K562 (cell line): ENCODE data around the gene RNF114. TPM values are rescaled to one million over a fixed set of nuclear protein-coding genes. Genes with fewer than 3 reads are reported as not detected.

Experiments used
- CEBPB ChIP-seq: fragments of 450-650 bp; IDR thresholded peaks from 2 replicates; pipeline ENCODE4 v1.6.1; 2016; ENCODE audit warnings: missing genetic modification characterization, missing compliant biosample characterization
- CREB1 ChIP-seq, 2 experiments: sonication (generic) in 1 of 2; formaldehyde crosslinking in 1 of 2; IDR thresholded peaks; 2 replicates each; pipeline versions ENCODE4 v1.6.1 to v1.8.0; 2012 to 2022; ENCODE audit warnings: inconsistent platforms in 1 of 2, mild to moderate bottlenecking in 1 of 2, missing genetic modification reagents in 1 of 2, moderate library complexity in 1 of 2
- FOXJ3 ChIP-seq: sonication (generic); formaldehyde crosslinking; IDR thresholded peaks from 2 replicates; pipeline ENCODE4 v1.4.0; 2020; ENCODE audit warnings: mild to moderate bottlenecking, missing genetic modification reagents
- FOXP1 ChIP-seq: sonication (generic); formaldehyde crosslinking; IDR thresholded peaks from 2 replicates; pipeline ENCODE4 v1.8.0; 2022; ENCODE audit warnings: mild to moderate bottlenecking, missing genetic modification reagents
- GABPA ChIP-seq: fragments of 200-800 bp; sonication (Bioruptor generic); conservative IDR thresholded peaks from 2 replicates; pipeline ENCODE4 v1.6.1; 2016; ENCODE audit warnings: low read depth, missing genetic modification characterization, missing compliant biosample characterization
- L3MBTL2 ChIP-seq: fragments of 450-650 bp; IDR thresholded peaks from 2 replicates; pipeline ENCODE4 v1.6.1; 2016; ENCODE audit warnings: mild to moderate bottlenecking, moderate library complexity
- MIER1 ChIP-seq: fragments of 450-650 bp; IDR thresholded peaks from 2 replicates; pipeline ENCODE4 v1.6.1; 2016; ENCODE audit warnings: antibody characterized with exemption, mild to moderate bottlenecking, low read depth
- NFATC3 ChIP-seq: fragments of 450-650 bp; IDR thresholded peaks from 2 replicates; pipeline ENCODE4 v1.6.1; 2017; ENCODE audit warnings: mild to moderate bottlenecking
- TBP ChIP-seq: optimal IDR thresholded peaks from 2 replicates; pipeline ENCODE3; 2011; ENCODE audit warnings: low read depth, low read length, improper control_type of control experiment
- TEAD4 ChIP-seq, 2 experiments: sonication (generic) in 1 of 2; formaldehyde crosslinking in 1 of 2; IDR thresholded peaks; 2 replicates each; pipeline versions ENCODE4 v1.6.1 to v1.8.0; 2012 to 2022; ENCODE audit warnings: borderline replicate concordance in 1 of 2, inconsistent platforms in 1 of 2, low read length in 1 of 2, mild to moderate bottlenecking in 1 of 2, missing genetic modification reagents in 1 of 2
- XRCC5 ChIP-seq: fragments of 200-400 bp; formaldehyde crosslinking; IDR thresholded peaks from 2 replicates; pipeline ENCODE4 v1.6.1; 2017; ENCODE audit warnings: low read depth, mild to moderate bottlenecking, low read length
- ZBTB9 ChIP-seq: fragments of 450-650 bp; formaldehyde crosslinking; IDR thresholded peaks from 2 replicates; pipeline ENCODE4 v1.4.0; 2020; ENCODE audit warnings: mild to moderate bottlenecking, moderate library complexity
- ZKSCAN8 ChIP-seq: fragments of 200-800 bp; sonication (Bioruptor generic); IDR thresholded peaks from 2 replicates; pipeline ENCODE4 v1.6.1; 2016; ENCODE audit warnings: missing genetic modification characterization, missing compliant biosample characterization
- ZNF384 ChIP-seq: IDR thresholded peaks from 2 replicates; pipeline ENCODE4 v1.6.1; 2012; ENCODE audit warnings: low read depth, low read length, improper control_type of control experiment
- polyA plus RNA-seq, 8 experiments: library from polyadenylated mRNA; depleted of rRNA in 4 of 8; stranded (reverse) in 5 of 8; unstranded in 3 of 8; fragments of >200 nt; fragmentation: Nextera tagmentation in 2 of 8; fragmentation: Illumina TruSeq in 1 of 8; extraction: Ambion mirVana in 2 of 8; extraction: Trizol in 1 of 8; gene quantifications; 2 replicates each; pipeline versions ENCODE4 v1.2.1 to v1.2.3, GENCODE V29; 2011 to 2014; ENCODE audit warnings: inconsistent platforms in 1 of 8, missing spikeins in 1 of 8
- total RNA-seq, 7 experiments: library from RNA; depleted of rRNA in 6 of 7; stranded (reverse); fragments of >200 nt in 6 of 7; fragmentation: Illumina TruSeq in 2 of 7; extraction: Trizol in 2 of 7; gene quantifications; 2 replicates each; pipeline versions ENCODE4 v1.2.1 to v1.2.3, GENCODE V29; 2011 to 2021; ENCODE audit warnings: low replicate concordance in 1 of 7
- TF ChIP-seq, protein P1 (sequence below): fragments of 450-650 bp; IDR thresholded peaks from 2 replicates; pipeline ENCODE4 v1.6.1; 2016; ENCODE audit warnings: mild to moderate bottlenecking, moderate library complexity

RNF114 gene
- total and polyA plus RNA-seq, 9 of the 15 experiments (the other 6 are each of a cell fraction or from before 2014, with no cell fraction given): 38.6 to 111 (median 62.6) TPM

DNA sequence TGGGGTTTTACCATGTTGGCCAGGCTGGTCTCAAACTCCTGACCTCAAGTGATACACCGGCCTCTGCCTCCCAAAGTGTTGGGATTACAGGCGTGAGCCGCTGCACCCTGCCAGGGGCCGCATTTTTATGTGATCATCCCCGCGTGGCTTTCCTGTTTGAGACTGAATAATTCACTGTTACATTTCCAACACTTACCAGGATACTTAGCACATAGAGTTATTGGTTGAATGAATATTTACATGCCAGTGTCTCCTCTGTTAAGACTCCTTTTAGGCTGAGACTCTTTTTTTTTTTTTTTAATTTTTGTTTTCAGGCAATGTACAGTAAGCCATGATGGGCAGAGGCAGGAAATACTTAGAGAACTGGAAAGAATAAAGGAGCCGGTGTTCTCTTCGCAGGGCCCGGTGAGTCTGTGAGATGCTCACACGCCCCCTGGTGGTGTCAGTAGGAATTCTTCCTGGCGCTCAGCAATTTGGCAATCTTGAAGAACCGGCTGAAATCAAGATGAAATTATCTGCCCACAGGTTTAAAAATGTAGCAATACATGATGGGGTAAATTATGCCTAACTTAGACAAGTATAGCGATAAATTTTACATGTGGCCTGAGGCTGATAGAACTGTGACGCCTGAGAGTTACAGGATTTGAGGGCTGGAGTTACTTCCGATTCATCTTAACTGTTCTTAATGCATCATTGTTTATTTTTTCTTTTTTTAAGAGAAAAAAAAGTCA lies 7.6 kb upstream of the RNF114 start (continued):
- TF ChIP-seq XRCC5 (peak; percentile 83; the same call in 1 of the 2 replicates), MIER1 (no peak), L3MBTL2 (peak; percentile 35; the same call in 1 of the 2 replicates), FOXP1 (CRISPR knock-in tag) (no peak), ZBTB9 (CRISPR knock-in tag) (no peak), TBP (peak; percentile 38), ZKSCAN8 (no peak), TEAD4 (IDR thresholded peaks at IDR 0.05; ENCODE audit: low read length) (peak; percentile 69; the same call in 1 of the 2 replicates), TEAD4 (CRISPR knock-in tag; IDR thresholded peaks at IDR 0.05; ENCODE audit: borderline replicate concordance) (no peak), CREB1 (IDR thresholded peaks at IDR 0.05) (no peak), CREB1 (CRISPR knock-in tag; IDR thresholded peaks at IDR 0.05) (no peak), ZNF384 (peak; percentile 23; the same call in 1 of the 2 replicates), NFATC3 (no peak), GABPA (tag) (0 out of 2 replicates have a peak, but pooled peaks have one; percentile 29), FOXJ3 (CRISPR knock-in tag) (no peak), CEBPB (tag) (peak; percentile 94)
- TF ChIP-seq, protein P1, sequence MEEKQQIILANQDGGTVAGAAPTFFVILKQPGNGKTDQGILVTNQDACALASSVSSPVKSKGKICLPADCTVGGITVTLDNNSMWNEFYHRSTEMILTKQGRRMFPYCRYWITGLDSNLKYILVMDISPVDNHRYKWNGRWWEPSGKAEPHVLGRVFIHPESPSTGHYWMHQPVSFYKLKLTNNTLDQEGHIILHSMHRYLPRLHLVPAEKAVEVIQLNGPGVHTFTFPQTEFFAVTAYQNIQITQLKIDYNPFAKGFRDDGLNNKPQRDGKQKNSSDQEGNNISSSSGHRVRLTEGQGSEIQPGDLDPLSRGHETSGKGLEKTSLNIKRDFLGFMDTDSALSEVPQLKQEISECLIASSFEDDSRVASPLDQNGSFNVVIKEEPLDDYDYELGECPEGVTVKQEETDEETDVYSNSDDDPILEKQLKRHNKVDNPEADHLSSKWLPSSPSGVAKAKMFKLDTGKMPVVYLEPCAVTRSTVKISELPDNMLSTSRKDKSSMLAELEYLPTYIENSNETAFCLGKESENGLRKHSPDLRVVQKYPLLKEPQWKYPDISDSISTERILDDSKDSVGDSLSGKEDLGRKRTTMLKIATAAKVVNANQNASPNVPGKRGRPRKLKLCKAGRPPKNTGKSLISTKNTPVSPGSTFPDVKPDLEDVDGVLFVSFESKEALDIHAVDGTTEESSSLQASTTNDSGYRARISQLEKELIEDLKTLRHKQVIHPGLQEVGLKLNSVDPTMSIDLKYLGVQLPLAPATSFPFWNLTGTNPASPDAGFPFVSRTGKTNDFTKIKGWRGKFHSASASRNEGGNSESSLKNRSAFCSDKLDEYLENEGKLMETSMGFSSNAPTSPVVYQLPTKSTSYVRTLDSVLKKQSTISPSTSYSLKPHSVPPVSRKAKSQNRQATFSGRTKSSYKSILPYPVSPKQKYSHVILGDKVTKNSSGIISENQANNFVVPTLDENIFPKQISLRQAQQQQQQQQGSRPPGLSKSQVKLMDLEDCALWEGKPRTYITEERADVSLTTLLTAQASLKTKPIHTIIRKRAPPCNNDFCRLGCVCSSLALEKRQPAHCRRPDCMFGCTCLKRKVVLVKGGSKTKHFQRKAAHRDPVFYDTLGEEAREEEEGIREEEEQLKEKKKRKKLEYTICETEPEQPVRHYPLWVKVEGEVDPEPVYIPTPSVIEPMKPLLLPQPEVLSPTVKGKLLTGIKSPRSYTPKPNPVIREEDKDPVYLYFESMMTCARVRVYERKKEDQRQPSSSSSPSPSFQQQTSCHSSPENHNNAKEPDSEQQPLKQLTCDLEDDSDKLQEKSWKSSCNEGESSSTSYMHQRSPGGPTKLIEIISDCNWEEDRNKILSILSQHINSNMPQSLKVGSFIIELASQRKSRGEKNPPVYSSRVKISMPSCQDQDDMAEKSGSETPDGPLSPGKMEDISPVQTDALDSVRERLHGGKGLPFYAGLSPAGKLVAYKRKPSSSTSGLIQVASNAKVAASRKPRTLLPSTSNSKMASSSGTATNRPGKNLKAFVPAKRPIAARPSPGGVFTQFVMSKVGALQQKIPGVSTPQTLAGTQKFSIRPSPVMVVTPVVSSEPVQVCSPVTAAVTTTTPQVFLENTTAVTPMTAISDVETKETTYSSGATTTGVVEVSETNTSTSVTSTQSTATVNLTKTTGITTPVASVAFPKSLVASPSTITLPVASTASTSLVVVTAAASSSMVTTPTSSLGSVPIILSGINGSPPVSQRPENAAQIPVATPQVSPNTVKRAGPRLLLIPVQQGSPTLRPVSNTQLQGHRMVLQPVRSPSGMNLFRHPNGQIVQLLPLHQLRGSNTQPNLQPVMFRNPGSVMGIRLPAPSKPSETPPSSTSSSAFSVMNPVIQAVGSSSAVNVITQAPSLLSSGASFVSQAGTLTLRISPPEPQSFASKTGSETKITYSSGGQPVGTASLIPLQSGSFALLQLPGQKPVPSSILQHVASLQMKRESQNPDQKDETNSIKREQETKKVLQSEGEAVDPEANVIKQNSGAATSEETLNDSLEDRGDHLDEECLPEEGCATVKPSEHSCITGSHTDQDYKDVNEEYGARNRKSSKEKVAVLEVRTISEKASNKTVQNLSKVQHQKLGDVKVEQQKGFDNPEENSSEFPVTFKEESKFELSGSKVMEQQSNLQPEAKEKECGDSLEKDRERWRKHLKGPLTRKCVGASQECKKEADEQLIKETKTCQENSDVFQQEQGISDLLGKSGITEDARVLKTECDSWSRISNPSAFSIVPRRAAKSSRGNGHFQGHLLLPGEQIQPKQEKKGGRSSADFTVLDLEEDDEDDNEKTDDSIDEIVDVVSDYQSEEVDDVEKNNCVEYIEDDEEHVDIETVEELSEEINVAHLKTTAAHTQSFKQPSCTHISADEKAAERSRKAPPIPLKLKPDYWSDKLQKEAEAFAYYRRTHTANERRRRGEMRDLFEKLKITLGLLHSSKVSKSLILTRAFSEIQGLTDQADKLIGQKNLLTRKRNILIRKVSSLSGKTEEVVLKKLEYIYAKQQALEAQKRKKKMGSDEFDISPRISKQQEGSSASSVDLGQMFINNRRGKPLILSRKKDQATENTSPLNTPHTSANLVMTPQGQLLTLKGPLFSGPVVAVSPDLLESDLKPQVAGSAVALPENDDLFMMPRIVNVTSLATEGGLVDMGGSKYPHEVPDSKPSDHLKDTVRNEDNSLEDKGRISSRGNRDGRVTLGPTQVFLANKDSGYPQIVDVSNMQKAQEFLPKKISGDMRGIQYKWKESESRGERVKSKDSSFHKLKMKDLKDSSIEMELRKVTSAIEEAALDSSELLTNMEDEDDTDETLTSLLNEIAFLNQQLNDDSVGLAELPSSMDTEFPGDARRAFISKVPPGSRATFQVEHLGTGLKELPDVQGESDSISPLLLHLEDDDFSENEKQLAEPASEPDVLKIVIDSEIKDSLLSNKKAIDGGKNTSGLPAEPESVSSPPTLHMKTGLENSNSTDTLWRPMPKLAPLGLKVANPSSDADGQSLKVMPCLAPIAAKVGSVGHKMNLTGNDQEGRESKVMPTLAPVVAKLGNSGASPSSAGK: peak; percentile 39; the same call in 1 of the 2 replicates
